HepG2 (cell line): Measurements from ENCODE around the gene HDHD3. TPM values are rescaled to one million over a fixed set of nuclear protein-coding genes. Genes with fewer than 3 reads are reported as not detected.

Experiments used
- CBFB ChIP-seq: sonication (generic); formaldehyde crosslinking; IDR thresholded peaks from 2 replicates; pipeline ENCODE4 v1.4.0; 2020; ENCODE audit warnings: missing genetic modification reagents
- DMAP1 ChIP-seq: IDR thresholded peaks from 2 replicates; pipeline ENCODE4 v1.6.1; 2016
- HCFC1 ChIP-seq: fragments of 150-350 bp; IDR thresholded peaks from 2 replicates; pipeline ENCODE4 v1.6.1; 2014; ENCODE audit warnings: low read depth, low read length
- KIAA2018 ChIP-seq: sonication (generic); formaldehyde crosslinking; IDR thresholded peaks from 2 replicates; pipeline ENCODE4 v1.5.0; 2020; ENCODE audit warnings: mild to moderate bottlenecking, missing genetic modification reagents, borderline replicate concordance
- ZFY ChIP-seq: sonication (generic); formaldehyde crosslinking; IDR thresholded peaks from 2 replicates; pipeline ENCODE4 v1.4.0; 2020; ENCODE audit warnings: missing genetic modification reagents
- ZGPAT ChIP-seq: IDR thresholded peaks from 2 replicates; pipeline ENCODE4 v1.6.1; 2016; ENCODE audit warnings: mild to moderate bottlenecking
- ZNF275 ChIP-seq: sonication (generic); formaldehyde crosslinking; IDR thresholded peaks from 2 replicates; pipeline ENCODE4 v1.8.0; 2022; ENCODE audit warnings: missing genetic modification reagents, mild to moderate bottlenecking, inconsistent platforms, borderline replicate concordance
- ZNF792 ChIP-seq: IDR thresholded peaks from 2 replicates; pipeline ENCODE4 v1.6.1; 2016
- polyA plus RNA-seq, 8 experiments: library from polyadenylated mRNA; depleted of rRNA in 3 of 8; stranded (reverse) in 7 of 8; unstranded in 1 of 8; fragments of >200 nt; fragmentation: Illumina TruSeq in 4 of 8; extraction: Trizol in 4 of 8; gene quantifications; 2 replicates each; pipeline versions ENCODE4 v1.2.1 to v1.2.3, GENCODE V29; 2011 to 2016; ENCODE audit warnings: low read depth in 4 of 8, missing spikeins in 1 of 8, mixed read lengths in 1 of 8; ENCODE audit not compliant: insufficient read depth in 1 of 8
- total RNA-seq, 5 experiments: library from RNA; depleted of rRNA; stranded (reverse); fragments of >200 nt; fragmentation: Illumina TruSeq; extraction: Trizol; gene quantifications; 2 replicates each; pipeline ENCODE4 v1.2.3, GENCODE V29; 2016; ENCODE audit warnings: low read depth in 1 of 5
- TF ChIP-seq, protein P1 (sequence below): sonication (generic); formaldehyde crosslinking; IDR thresholded peaks from 2 replicates; pipeline ENCODE4 v1.5.1; 2020; ENCODE audit warnings: mild to moderate bottlenecking, missing genetic modification reagents, moderate library complexity
- TF ChIP-seq, protein P2 (sequence below): sonication (generic); formaldehyde crosslinking; IDR thresholded peaks from 2 replicates; pipeline ENCODE4 v1.4.0; 2020; ENCODE audit warnings: missing genetic modification reagents, mild to moderate bottlenecking, borderline replicate concordance

The HDHD3 gene
- total and polyA plus RNA-seq, 2 of the 13 experiments (the other 11 are each of a cell fraction or from before 2014, with no cell fraction given) = 23.1 to 38.5 TPM

GRCh38 chr9:113410207-113410864, 33.5 kb upstream of the HDHD3 start, which contains the start of the genes C9orf43 and POLE3 (continued):
- TF ChIP-seq, protein P1, sequence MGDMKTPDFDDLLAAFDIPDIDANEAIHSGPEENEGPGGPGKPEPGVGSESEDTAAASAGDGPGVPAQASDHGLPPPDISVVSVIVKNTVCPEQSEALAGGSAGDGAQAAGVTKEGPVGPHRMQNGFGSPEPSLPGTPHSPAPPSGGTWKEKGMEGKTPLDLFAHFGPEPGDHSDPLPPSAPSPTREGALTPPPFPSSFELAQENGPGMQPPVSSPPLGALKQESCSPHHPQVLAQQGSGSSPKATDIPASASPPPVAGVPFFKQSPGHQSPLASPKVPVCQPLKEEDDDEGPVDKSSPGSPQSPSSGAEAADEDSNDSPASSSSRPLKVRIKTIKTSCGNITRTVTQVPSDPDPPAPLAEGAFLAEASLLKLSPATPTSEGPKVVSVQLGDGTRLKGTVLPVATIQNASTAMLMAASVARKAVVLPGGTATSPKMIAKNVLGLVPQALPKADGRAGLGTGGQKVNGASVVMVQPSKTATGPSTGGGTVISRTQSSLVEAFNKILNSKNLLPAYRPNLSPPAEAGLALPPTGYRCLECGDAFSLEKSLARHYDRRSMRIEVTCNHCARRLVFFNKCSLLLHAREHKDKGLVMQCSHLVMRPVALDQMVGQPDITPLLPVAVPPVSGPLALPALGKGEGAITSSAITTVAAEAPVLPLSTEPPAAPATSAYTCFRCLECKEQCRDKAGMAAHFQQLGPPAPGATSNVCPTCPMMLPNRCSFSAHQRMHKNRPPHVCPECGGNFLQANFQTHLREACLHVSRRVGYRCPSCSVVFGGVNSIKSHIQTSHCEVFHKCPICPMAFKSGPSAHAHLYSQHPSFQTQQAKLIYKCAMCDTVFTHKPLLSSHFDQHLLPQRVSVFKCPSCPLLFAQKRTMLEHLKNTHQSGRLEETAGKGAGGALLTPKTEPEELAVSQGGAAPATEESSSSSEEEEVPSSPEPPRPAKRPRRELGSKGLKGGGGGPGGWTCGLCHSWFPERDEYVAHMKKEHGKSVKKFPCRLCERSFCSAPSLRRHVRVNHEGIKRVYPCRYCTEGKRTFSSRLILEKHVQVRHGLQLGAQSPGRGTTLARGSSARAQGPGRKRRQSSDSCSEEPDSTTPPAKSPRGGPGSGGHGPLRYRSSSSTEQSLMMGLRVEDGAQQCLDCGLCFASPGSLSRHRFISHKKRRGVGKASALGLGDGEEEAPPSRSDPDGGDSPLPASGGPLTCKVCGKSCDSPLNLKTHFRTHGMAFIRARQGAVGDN (CRISPR knock-in tag) = peak; percentile 97
- TF ChIP-seq, protein P2, sequence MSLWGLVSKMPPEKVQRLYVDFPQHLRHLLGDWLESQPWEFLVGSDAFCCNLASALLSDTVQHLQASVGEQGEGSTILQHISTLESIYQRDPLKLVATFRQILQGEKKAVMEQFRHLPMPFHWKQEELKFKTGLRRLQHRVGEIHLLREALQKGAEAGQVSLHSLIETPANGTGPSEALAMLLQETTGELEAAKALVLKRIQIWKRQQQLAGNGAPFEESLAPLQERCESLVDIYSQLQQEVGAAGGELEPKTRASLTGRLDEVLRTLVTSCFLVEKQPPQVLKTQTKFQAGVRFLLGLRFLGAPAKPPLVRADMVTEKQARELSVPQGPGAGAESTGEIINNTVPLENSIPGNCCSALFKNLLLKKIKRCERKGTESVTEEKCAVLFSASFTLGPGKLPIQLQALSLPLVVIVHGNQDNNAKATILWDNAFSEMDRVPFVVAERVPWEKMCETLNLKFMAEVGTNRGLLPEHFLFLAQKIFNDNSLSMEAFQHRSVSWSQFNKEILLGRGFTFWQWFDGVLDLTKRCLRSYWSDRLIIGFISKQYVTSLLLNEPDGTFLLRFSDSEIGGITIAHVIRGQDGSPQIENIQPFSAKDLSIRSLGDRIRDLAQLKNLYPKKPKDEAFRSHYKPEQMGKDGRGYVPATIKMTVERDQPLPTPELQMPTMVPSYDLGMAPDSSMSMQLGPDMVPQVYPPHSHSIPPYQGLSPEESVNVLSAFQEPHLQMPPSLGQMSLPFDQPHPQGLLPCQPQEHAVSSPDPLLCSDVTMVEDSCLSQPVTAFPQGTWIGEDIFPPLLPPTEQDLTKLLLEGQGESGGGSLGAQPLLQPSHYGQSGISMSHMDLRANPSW (CRISPR knock-in tag) = no peak; the same call in 1 of the 2 replicates
- TF ChIP-seq HCFC1 = peak; percentile 63; the same call in 1 of the 2 replicates
- peak; percentile 87 for TF ChIP-seq CBFB (CRISPR knock-in tag)
- peak; percentile 94 for TF ChIP-seq ZGPAT (CRISPR knock-in tag)
- TF ChIP-seq DMAP1 = peak; percentile 98
- peak; percentile 90 for TF ChIP-seq ZFY
- peak; percentile 87; the same call in 1 of the 2 replicates for TF ChIP-seq ZNF275 (CRISPR knock-in tag)
- 0 out of 2 replicates have a peak, but pooled peaks have one; percentile 82 for TF ChIP-seq KIAA2018 (CRISPR knock-in tag)
- peak; percentile 80 for TF ChIP-seq ZNF792
